Measurements from ENCODE around the gene PTPRD.

DNA sequence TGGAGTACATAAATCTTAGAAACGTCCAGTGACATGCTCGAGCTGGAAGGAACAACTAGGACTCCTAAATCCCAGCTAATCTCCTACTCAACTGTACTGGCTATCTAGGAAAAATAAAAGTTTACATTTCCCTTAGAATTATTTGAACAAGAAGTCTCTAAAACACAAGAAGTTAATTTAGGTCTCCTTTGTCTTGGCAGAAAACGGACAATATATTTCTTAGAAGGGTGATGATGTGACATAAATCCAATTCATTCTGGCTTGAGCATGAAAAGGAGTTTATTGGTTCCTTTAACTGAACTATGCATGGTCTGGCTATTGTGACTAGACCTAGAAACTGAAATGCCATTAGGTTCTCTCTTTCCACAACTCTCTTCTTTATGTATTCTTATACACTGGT is 1571.0 kb downstream of the PTPRD start:
- no peak for TF ChIP-seq POLR2A (IDR thresholded peaks at IDR 0.05)
- TF ChIP-seq, protein P1, sequence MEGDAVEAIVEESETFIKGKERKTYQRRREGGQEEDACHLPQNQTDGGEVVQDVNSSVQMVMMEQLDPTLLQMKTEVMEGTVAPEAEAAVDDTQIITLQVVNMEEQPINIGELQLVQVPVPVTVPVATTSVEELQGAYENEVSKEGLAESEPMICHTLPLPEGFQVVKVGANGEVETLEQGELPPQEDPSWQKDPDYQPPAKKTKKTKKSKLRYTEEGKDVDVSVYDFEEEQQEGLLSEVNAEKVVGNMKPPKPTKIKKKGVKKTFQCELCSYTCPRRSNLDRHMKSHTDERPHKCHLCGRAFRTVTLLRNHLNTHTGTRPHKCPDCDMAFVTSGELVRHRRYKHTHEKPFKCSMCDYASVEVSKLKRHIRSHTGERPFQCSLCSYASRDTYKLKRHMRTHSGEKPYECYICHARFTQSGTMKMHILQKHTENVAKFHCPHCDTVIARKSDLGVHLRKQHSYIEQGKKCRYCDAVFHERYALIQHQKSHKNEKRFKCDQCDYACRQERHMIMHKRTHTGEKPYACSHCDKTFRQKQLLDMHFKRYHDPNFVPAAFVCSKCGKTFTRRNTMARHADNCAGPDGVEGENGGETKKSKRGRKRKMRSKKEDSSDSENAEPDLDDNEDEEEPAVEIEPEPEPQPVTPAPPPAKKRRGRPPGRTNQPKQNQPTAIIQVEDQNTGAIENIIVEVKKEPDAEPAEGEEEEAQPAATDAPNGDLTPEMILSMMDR (IDR thresholded peaks at IDR 0.05): no peak

Measured in Peyer's patch (tissue), 4 donors.